Endodermal cell (in vitro differentiated cells): Measurements from ENCODE around the gene BTG3. TPM values are rescaled to one million over a fixed set of nuclear protein-coding genes. Genes with fewer than 3 reads are reported as not detected.

ENCODE experiments used
- DNase-seq: peaks from one replicate; pipeline ENCODE4 v3.0.0-alpha.2; 2017
- H3K27ac ChIP-seq: 2 replicates; pipeline ENCODE4 v1.5.1; 2013; ENCODE audit warnings: mild to moderate bottlenecking, low read depth, low read length, moderate library complexity
- H3K27me3 ChIP-seq: 2 replicates; pipeline ENCODE4 v1.6.1; 2013; ENCODE audit warnings: mild to moderate bottlenecking, low read length, moderate library complexity; ENCODE audit not compliant: insufficient read depth, control insufficient read depth, poor library complexity, severe bottlenecking
- H3K36me3 ChIP-seq: 2 replicates; pipeline ENCODE4 v1.7.0; 2013; ENCODE audit warnings: mild to moderate bottlenecking, low read length, moderate library complexity; ENCODE audit not compliant: control insufficient read depth, insufficient read depth
- H3K4me1 ChIP-seq: one replicate; pipeline ENCODE4 v1.7.0; 2013; ENCODE audit warnings: low read length; ENCODE audit not compliant: control insufficient read depth, insufficient read depth
- H3K4me3 ChIP-seq: 2 replicates; pipeline ENCODE4 v1.5.1; 2013; ENCODE audit warnings: mild to moderate bottlenecking, low read length, moderate library complexity
- H3K9ac ChIP-seq: 2 replicates; pipeline ENCODE4 v1.6.1; 2013; ENCODE audit warnings: mild to moderate bottlenecking, low read length, moderate library complexity; ENCODE audit not compliant: poor library complexity, severe bottlenecking; ENCODE audit errors: extremely low read depth
- H3K9me3 ChIP-seq: 2 replicates; pipeline ENCODE4 v1.6.1; 2013; ENCODE audit warnings: mild to moderate bottlenecking, low read length, moderate library complexity; ENCODE audit not compliant: control insufficient read depth
- H3K27ac Mint-ChIP-seq: 2 replicates; pipeline ENCODE4 v1.8.0; 2020; ENCODE audit warnings: mixed read lengths
- H3K27me3 Mint-ChIP-seq: 2 replicates; pipeline ENCODE4 v1.8.0; 2021; ENCODE audit warnings: mild to moderate bottlenecking, mixed read lengths; ENCODE audit not compliant: insufficient read depth
- H3K36me3 Mint-ChIP-seq: 2 replicates; pipeline ENCODE4 v1.8.0; 2020; ENCODE audit warnings: low read depth, mixed read lengths
- H3K4me1 Mint-ChIP-seq: 2 replicates; pipeline ENCODE4 v1.8.0; 2020; ENCODE audit warnings: mixed read lengths
- H3K4me3 Mint-ChIP-seq: 2 replicates; pipeline ENCODE4 v1.8.0; 2020; ENCODE audit warnings: mild to moderate bottlenecking, moderate library complexity, mixed read lengths
- H3K9me3 Mint-ChIP-seq: 2 replicates; pipeline ENCODE4 v1.8.0; 2020; ENCODE audit warnings: mild to moderate bottlenecking, mixed read lengths
- WGBS, 2 experiments: methylation state at CpG; one replicate each; pipeline versions ENCODE4 v1.1.5 to v1.1.7; 2013; ENCODE audit warnings: missing lambda C conversion rate in 2 of 2, mixed read lengths in 1 of 2; ENCODE audit not compliant: insufficient coverage in 1 of 2, insufficient read length in 1 of 2; 5-methylcytosine and 5-hydroxymethylcytosine counted together
- total RNA-seq, 2 donors: library from RNA; stranded (reverse); fragmentation: NEBNext Ultra II Directional in 1 of 2; extraction: Animal tissue kit (Norgen Biotek cat#: 25700) in 1 of 2; gene quantifications; 2 replicates in 1 of 2; 3 replicates in 1 of 2; pipeline ENCODE4 v1.2.1, GENCODE V29; 2021
- TF ChIP-seq, protein P1 (sequence below): fragments of 200-600 bp; sonication (generic); conservative IDR thresholded peaks from 2 replicates; pipeline ENCODE4 v1.5.0; 2021; ENCODE audit warnings: antibody characterized with exemption, mild to moderate bottlenecking

The BTG3 gene
- total RNA-seq, 2 donors from 2014 or later: 35.1 to 54.3 TPM

DNA sequence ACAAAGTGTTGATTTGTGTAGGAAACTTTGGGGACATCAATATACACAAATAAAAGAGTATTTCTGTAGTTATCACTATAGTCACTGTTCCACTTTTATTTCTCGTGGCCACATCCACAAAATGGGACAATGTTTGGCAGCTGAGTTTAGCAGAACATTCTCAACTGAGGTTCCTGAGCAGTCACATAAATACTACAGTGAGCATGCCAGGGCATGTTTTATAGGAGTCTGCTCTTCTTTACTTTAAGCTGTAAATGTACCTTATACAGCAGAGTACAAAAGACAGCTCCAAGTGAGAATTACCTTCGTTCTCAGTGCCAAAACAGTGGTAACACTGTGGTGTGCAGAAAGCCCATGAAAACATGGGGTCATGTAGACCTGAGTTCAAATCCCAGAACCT is 5.0 kb downstream of the BTG3 start:
- Mint-ChIP-seq H3K27ac (peak overlapping the region; percentile 55), H3K4me3 (no peak overlapping the region), H3K9me3 (no peaks in the 10 kb centered on the region), H3K27me3 (no peaks in the 10 kb centered on the region), H3K4me1 (peaks cover 11% of the 10 kb centered on the region), H3K36me3 (peaks cover 51% of the 10 kb centered on the region)
- Histone ChIP-seq H3K4me1 (no peaks in the 10 kb centered on the region), H3K9ac (no peak overlapping the region), H3K9me3 (no peaks in the 10 kb centered on the region), H3K27me3 (no peaks in the 10 kb centered on the region), H3K36me3 (peaks cover 65% of the 10 kb centered on the region), H3K4me3 (no peak overlapping the region), H3K27ac (peak overlapping the region; percentile 2)
- TF ChIP-seq, protein P1, sequence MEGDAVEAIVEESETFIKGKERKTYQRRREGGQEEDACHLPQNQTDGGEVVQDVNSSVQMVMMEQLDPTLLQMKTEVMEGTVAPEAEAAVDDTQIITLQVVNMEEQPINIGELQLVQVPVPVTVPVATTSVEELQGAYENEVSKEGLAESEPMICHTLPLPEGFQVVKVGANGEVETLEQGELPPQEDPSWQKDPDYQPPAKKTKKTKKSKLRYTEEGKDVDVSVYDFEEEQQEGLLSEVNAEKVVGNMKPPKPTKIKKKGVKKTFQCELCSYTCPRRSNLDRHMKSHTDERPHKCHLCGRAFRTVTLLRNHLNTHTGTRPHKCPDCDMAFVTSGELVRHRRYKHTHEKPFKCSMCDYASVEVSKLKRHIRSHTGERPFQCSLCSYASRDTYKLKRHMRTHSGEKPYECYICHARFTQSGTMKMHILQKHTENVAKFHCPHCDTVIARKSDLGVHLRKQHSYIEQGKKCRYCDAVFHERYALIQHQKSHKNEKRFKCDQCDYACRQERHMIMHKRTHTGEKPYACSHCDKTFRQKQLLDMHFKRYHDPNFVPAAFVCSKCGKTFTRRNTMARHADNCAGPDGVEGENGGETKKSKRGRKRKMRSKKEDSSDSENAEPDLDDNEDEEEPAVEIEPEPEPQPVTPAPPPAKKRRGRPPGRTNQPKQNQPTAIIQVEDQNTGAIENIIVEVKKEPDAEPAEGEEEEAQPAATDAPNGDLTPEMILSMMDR: no peak
- no peak for DNase-seq
- WGBS, 2 experiments: 94 to 100% methylated on average over 2 of the region's 2 CpGs

DNA sequence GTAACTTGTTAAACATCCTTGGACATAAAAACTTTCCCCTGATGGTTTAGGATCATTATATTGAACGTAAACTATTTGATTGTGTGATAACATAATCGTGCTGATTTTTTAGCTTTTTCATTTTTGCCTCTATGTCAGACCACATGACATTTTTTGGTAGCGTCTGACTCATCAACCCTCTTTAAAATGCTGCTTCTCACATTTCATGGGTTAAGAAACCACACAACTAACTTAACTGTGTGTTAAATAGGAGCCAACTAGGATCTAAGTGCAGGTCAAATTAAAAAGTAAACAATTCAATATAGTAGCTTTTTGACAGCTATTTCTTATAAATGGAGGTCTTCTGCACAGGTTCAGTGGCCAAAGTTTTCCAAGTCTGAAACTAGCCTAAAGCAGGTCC is 9.8 kb downstream of the BTG3 start:
- Histone ChIP-seq H3K9me3 (no peaks in the 10 kb centered on the region), H3K27me3 (no peaks in the 10 kb centered on the region), H3K9ac (no peak overlapping the region), H3K27ac (no peak overlapping the region), H3K4me1 (no peaks in the 10 kb centered on the region), H3K4me3 (no peak overlapping the region), H3K36me3 (peaks cover 90% of the 10 kb centered on the region)
- Mint-ChIP-seq H3K4me3 (no peak overlapping the region), H3K27me3 (no peaks in the 10 kb centered on the region), H3K27ac (no peak overlapping the region), H3K9me3 (no peaks in the 10 kb centered on the region), H3K4me1 (no peaks in the 10 kb centered on the region), H3K36me3 (peaks cover 69% of the 10 kb centered on the region)
- 90 to 100% methylated on average over 2 to 3 of the region's 3 CpGs for WGBS, 2 experiments
- TF ChIP-seq, protein P1: no peak
- no peak for DNase-seq

- Mint-ChIP-seq H3K27ac (peak overlapping the region; percentile 60), H3K9me3 (no peaks in the 10 kb centered on the region), H3K4me1 (peaks cover 8% of the 10 kb centered on the region), H3K4me3 (no peak overlapping the region), H3K27me3 (no peaks in the 10 kb centered on the region), H3K36me3 (peaks cover 65% of the 10 kb centered on the region)
- Histone ChIP-seq H3K36me3 (peaks cover 95% of the 10 kb centered on the region), H3K4me3 (no peak overlapping the region), H3K9ac (no peak overlapping the region), H3K27me3 (no peaks in the 10 kb centered on the region), H3K27ac (no peak overlapping the region), H3K9me3 (no peaks in the 10 kb centered on the region), H3K4me1 (no peaks in the 10 kb centered on the region)
- DNase-seq: no peak
- 93 to 94% methylated on average over 3 of the region's 3 CpGs for WGBS, 2 experiments
- TF ChIP-seq, protein P1: no peak
These were observed 14.3 kb downstream of the BTG3 start for GRCh38 chr21:17598437-17598836.
